Glutamatergic neuron (in vitro differentiated cells): ENCODE results near the gene DOCK3. TPM values are rescaled to one million over a fixed set of nuclear protein-coding genes. Genes with fewer than 3 reads are reported as not detected.

Experiments
- DNase-seq: peaks from one replicate; pipeline ENCODE4 v3.0.0; 2022
- H3K27ac Mint-ChIP-seq: one replicate; pipeline ENCODE4 v1.8.0; 2020; ENCODE audit warnings: mild to moderate bottlenecking, mixed read lengths, inconsistent platforms; ENCODE audit not compliant: unreplicated experiment
- H3K27me3 Mint-ChIP-seq: one replicate; pipeline ENCODE4 v1.8.0; 2020; ENCODE audit warnings: mild to moderate bottlenecking, moderate library complexity, mixed read lengths, inconsistent platforms; ENCODE audit not compliant: unreplicated experiment
- H3K36me3 Mint-ChIP-seq: one replicate; pipeline ENCODE4 v1.8.0; 2020; ENCODE audit warnings: mild to moderate bottlenecking, mixed read lengths, inconsistent platforms; ENCODE audit not compliant: unreplicated experiment
- H3K4me1 Mint-ChIP-seq: one replicate; pipeline ENCODE4 v1.8.0; 2020; ENCODE audit warnings: mild to moderate bottlenecking, low read depth, mixed read lengths, inconsistent platforms; ENCODE audit not compliant: unreplicated experiment
- H3K4me3 Mint-ChIP-seq: one replicate; pipeline ENCODE4 v1.8.0; 2020; ENCODE audit warnings: mild to moderate bottlenecking, mixed read lengths, inconsistent platforms; ENCODE audit not compliant: unreplicated experiment
- H3K9me3 Mint-ChIP-seq: one replicate; pipeline ENCODE4 v1.8.0; 2020; ENCODE audit warnings: mild to moderate bottlenecking, moderate library complexity, mixed read lengths, inconsistent platforms; ENCODE audit not compliant: unreplicated experiment
- CTCF ChIP-seq: fragments of 200-600 bp; sonication (generic); IDR thresholded peaks from one replicate; pipeline ENCODE4 v1.5.0; 2021; ENCODE audit not compliant: partially characterized antibody, unreplicated experiment
- total RNA-seq: library from RNA; stranded (reverse); fragmentation: NEBNext Ultra II Directional; extraction: Animal tissue kit (Norgen Biotek cat#: 25700); gene quantifications from one replicate; pipeline ENCODE4 v1.2.1, GENCODE V29; 2021; ENCODE audit not compliant: unreplicated experiment

DOCK3 gene
- total RNA-seq, 1 donor from 2014 or later = 13.4 TPM

- peaks cover 27% of the 10 kb centered on the region for H3K4me1 Mint-ChIP-seq
- H3K27ac Mint-ChIP-seq = peak overlapping the region; percentile 95
- no peak overlapping the region for H3K4me3 Mint-ChIP-seq
- no peak for TF ChIP-seq CTCF
- H3K9me3 Mint-ChIP-seq = peaks cover 2% of the 10 kb centered on the region
- DNase-seq = no peak
- H3K36me3 Mint-ChIP-seq = no peaks in the 10 kb centered on the region
- H3K27me3 Mint-ChIP-seq = peaks cover 4% of the 10 kb centered on the region
Measured at GRCh38 chr3:50648944-50649343, 25.8 kb upstream of the DOCK3 start.

GRCh38 chr3:50649451-50649931, 25.2 kb upstream of the DOCK3 start:
- no peak for TF ChIP-seq CTCF
- H3K4me1 Mint-ChIP-seq = peaks cover 27% of the 10 kb centered on the region
- no peak for DNase-seq
- peak overlapping the region; percentile 95 for H3K27ac Mint-ChIP-seq
- H3K27me3 Mint-ChIP-seq = peaks cover 5% of the 10 kb centered on the region
- no peaks in the 10 kb centered on the region for H3K36me3 Mint-ChIP-seq
- H3K4me3 Mint-ChIP-seq = peak overlapping the region; percentile 25
- peaks cover 2% of the 10 kb centered on the region for H3K9me3 Mint-ChIP-seq

- H3K36me3 Mint-ChIP-seq = no peaks in the 10 kb centered on the region
- peaks cover 10% of the 10 kb centered on the region for H3K27me3 Mint-ChIP-seq
- H3K4me1 Mint-ChIP-seq = peaks cover 27% of the 10 kb centered on the region
- H3K9me3 Mint-ChIP-seq = peaks cover 2% of the 10 kb centered on the region
- no peak overlapping the region for H3K27ac Mint-ChIP-seq
- no peak for DNase-seq
- H3K4me3 Mint-ChIP-seq = no peak overlapping the region
- no peak for TF ChIP-seq CTCF
Measured at GRCh38 chr3:50650018-50650417, 24.7 kb upstream of the DOCK3 start.

- Mint-ChIP-seq H3K9me3 (peaks cover 2% of the 10 kb centered on the region), H3K27me3 (peaks cover 10% of the 10 kb centered on the region), H3K36me3 (no peaks in the 10 kb centered on the region), H3K4me3 (no peak overlapping the region), H3K27ac (no peak overlapping the region), H3K4me1 (peaks cover 27% of the 10 kb centered on the region)
- no peak for DNase-seq
- TF ChIP-seq CTCF = no peak
Measured at GRCh38 chr3:50651445-50651844, 23.3 kb upstream of the DOCK3 start.

GRCh38 chr3:50651920-50652529, 22.7 kb upstream of the DOCK3 start:
- peak overlapping the region; percentile 52 for H3K4me3 Mint-ChIP-seq
- no peak for DNase-seq
- no peak overlapping the region for H3K27ac Mint-ChIP-seq
- no peak for TF ChIP-seq CTCF
- H3K36me3 Mint-ChIP-seq = peaks cover 4% of the 10 kb centered on the region
- peaks cover 11% of the 10 kb centered on the region for H3K27me3 Mint-ChIP-seq
- H3K9me3 Mint-ChIP-seq = peaks cover 2% of the 10 kb centered on the region
- H3K4me1 Mint-ChIP-seq = peaks cover 27% of the 10 kb centered on the region
